Measurements from ENCODE around the gene UGT1A3.

DNA sequence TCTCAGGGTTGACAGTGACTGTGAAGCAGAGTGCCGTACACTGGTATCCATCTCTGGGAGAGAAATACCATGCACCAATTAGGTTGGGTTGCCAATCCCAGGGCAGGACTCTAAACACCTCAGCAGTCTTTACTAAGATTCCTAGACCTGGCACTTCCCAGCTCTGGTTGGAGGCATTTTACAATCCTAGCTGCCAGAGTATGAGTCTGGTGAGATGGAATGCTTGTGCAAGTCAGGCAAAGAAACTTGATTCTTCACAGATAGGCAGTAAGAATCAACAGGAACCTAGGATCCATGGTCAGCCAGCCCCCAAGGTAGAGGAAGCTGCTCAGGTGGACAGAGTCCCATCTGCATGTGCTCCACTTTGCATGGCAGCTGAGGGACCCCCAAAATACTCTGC lies 22.1 kb upstream of the UGT1A3 start:
- TF ChIP-seq, protein P1, sequence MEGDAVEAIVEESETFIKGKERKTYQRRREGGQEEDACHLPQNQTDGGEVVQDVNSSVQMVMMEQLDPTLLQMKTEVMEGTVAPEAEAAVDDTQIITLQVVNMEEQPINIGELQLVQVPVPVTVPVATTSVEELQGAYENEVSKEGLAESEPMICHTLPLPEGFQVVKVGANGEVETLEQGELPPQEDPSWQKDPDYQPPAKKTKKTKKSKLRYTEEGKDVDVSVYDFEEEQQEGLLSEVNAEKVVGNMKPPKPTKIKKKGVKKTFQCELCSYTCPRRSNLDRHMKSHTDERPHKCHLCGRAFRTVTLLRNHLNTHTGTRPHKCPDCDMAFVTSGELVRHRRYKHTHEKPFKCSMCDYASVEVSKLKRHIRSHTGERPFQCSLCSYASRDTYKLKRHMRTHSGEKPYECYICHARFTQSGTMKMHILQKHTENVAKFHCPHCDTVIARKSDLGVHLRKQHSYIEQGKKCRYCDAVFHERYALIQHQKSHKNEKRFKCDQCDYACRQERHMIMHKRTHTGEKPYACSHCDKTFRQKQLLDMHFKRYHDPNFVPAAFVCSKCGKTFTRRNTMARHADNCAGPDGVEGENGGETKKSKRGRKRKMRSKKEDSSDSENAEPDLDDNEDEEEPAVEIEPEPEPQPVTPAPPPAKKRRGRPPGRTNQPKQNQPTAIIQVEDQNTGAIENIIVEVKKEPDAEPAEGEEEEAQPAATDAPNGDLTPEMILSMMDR (IDR thresholded peaks at IDR 0.05; ENCODE audit: insufficient read depth, low read length, poor library complexity, severe bottlenecking) = no peak
- no peak for TF ChIP-seq EZH2phosphoT487 (conservative IDR thresholded peaks at IDR 0.05; ENCODE audit: low read length)
